Peyer's patch (tissue), 4 donors: ENCODE results near the gene RHOH.

ENCODE experiments used
- CTCF ChIP-seq, 6 experiments: fragments of 450-650 bp in 4 of 6; fragments of 200-600 bp in 2 of 6; sonication (generic) in 1 of 6; IDR thresholded peaks; one replicate each; pipeline ENCODE4 v1.5.1; 2017 to 2019; ENCODE audit warnings: antibody characterized with exemption in 6 of 6, mild to moderate bottlenecking in 3 of 6, moderate library complexity in 1 of 6
- POLR2A ChIP-seq, 2 donors: fragments of 450-650 bp; IDR thresholded peaks; one replicate each; pipeline ENCODE4 v1.5.1; 2017; ENCODE audit warnings: antibody characterized with exemption in 2 of 2, mild to moderate bottlenecking in 2 of 2, moderate library complexity in 2 of 2

GRCh38 chr4:40152637-40153036, 44.2 kb upstream of the RHOH start:
- TF ChIP-seq CTCF (IDR thresholded peaks at IDR 0.05) (no peak), POLR2A (IDR thresholded peaks at IDR 0.05) (no peak)
